Gastrocnemius medialis (tissue), 4 donors: ENCODE measurements around the gene CCDC86. TPM values are rescaled to one million over a fixed set of nuclear protein-coding genes. Genes with fewer than 3 reads are reported as not detected.

Experiments
- ATAC-seq, 2 donors: fragments of 150-250 bp; one replicate each; pipeline ENCODE4 v1.9.1; 2016
- DNase-seq, 2 donors: peaks; one replicate each; pipeline ENCODE4 v3.0.0-alpha.2; 2019
- H3K27ac ChIP-seq, 4 donors: fragments of 200-600 bp; sonication (generic); 1 replicate in 1 of 4; 2 replicates in 3 of 4; pipeline ENCODE4 v1.5.1; 2016 to 2018; ENCODE audit warnings: mild to moderate bottlenecking in 2 of 4, moderate library complexity in 1 of 4
- H3K27me3 ChIP-seq, 3 donors: fragments of 200-600 bp; sonication (generic) in 2 of 3; 1 replicate in 1 of 3; 2 replicates in 2 of 3; pipeline versions ENCODE4 v1.5.1 to v1.6.0; 2016 to 2019; ENCODE audit warnings: mild to moderate bottlenecking in 1 of 3, moderate library complexity in 1 of 3
- H3K36me3 ChIP-seq, 2 donors: fragments of 200-600 bp; sonication (generic) in 1 of 2; one replicate each; pipeline ENCODE4 v1.5.1; 2017 to 2018
- H3K4me1 ChIP-seq, 2 donors: fragments of 200-600 bp; sonication (generic) in 1 of 2; one replicate each; pipeline ENCODE4 v1.5.1; 2016 to 2017; ENCODE audit warnings: mild to moderate bottlenecking in 2 of 2
- H3K4me3 ChIP-seq, 4 donors: fragments of 200-600 bp; sonication (generic) in 3 of 4; 1 replicate in 1 of 4; 2 replicates in 3 of 4; pipeline ENCODE4 v1.5.1; 2016 to 2019; ENCODE audit warnings: mild to moderate bottlenecking in 2 of 4
- H3K9me3 ChIP-seq, 3 donors: fragments of 200-600 bp; sonication (generic) in 2 of 3; 1 replicate in 1 of 3; 2 replicates in 2 of 3; pipeline ENCODE4 v1.5.1; 2016 to 2019
- POLR2A ChIP-seq, 2 donors: fragments of 450-650 bp; IDR thresholded peaks; one replicate each; pipeline ENCODE4 v1.6.1; 2017; ENCODE audit warnings: antibody characterized with exemption in 2 of 2, mild to moderate bottlenecking in 2 of 2, moderate library complexity in 2 of 2
- in situ Hi-C, 4 donors: fragments of 200-750 bp; cut with MboI; loops; one replicate each; pipeline versions ENCODE4 v1.15.0 to v1.8.0; 2017; ENCODE audit warnings: low sequenced_read_pairs in 4 of 4
- intact Hi-C: fragments of 100-400 bp; cut with DNase I; formaldehyde crosslinking; loops from one replicate; pipeline ENCODE4 v1.15.1; 2023; ENCODE audit warnings: low total_unique reads
- total RNA-seq, 4 donors: library from RNA; depleted of rRNA; stranded (reverse); fragments of >200 nt; gene quantifications; one replicate each; pipeline versions ENCODE4 v1.1.0 to v1.2.3, GENCODE V29; 2016
- TF ChIP-seq, protein P1 (sequence below), 5 experiments: fragments of 450-650 bp in 3 of 5; fragments of 200-600 bp in 2 of 5; sonication (generic) in 2 of 5; IDR thresholded peaks in 4 of 5; conservative IDR thresholded peaks in 1 of 5; 1 replicate in 4 of 5; 2 replicates in 1 of 5; pipeline ENCODE4 v1.5.1; 2016 to 2019; ENCODE audit warnings: antibody characterized with exemption in 5 of 5, mild to moderate bottlenecking in 3 of 5, moderate library complexity in 3 of 5

The CCDC86 gene
- total RNA-seq, 4 donors from 2014 or later = 23.8 to 36.2 (median 33.2) TPM

DNA sequence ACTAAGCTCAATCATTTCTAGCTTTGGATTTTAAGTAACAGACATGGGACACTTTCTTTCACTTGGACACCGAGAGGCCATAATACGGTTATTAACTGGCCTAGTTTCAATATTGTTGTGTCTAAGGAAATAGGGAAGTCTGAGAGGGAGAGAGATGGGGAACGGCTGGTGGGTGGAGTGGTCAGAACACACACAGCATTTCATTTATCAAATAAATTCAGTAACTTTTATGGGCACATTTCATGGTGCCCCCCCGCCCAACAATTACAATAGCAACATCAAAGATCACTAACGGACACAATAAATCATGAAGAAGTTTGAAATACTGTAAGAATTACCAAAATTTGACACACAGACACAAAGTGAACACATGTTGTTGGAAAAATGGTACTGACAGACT is 53.8 kb downstream of the CCDC86 start:
- no peak for DNase-seq
- H3K36me3 ChIP-seq = peaks cover 4 to 90% of the 10 kb centered on the region in 2 donors
- no peak overlapping the region for H3K27ac ChIP-seq
- no peaks in the 10 kb centered on the region for H3K27me3 ChIP-seq
- in situ Hi-C loops (loop anchor here in 3 of 4 donors (5.0 kb wide), 2 partner anchors 58 to 63 kb away; no protein-coding TSS in a partner anchor), intact Hi-C loops (no loop called here)
- TF ChIP-seq, protein P1, sequence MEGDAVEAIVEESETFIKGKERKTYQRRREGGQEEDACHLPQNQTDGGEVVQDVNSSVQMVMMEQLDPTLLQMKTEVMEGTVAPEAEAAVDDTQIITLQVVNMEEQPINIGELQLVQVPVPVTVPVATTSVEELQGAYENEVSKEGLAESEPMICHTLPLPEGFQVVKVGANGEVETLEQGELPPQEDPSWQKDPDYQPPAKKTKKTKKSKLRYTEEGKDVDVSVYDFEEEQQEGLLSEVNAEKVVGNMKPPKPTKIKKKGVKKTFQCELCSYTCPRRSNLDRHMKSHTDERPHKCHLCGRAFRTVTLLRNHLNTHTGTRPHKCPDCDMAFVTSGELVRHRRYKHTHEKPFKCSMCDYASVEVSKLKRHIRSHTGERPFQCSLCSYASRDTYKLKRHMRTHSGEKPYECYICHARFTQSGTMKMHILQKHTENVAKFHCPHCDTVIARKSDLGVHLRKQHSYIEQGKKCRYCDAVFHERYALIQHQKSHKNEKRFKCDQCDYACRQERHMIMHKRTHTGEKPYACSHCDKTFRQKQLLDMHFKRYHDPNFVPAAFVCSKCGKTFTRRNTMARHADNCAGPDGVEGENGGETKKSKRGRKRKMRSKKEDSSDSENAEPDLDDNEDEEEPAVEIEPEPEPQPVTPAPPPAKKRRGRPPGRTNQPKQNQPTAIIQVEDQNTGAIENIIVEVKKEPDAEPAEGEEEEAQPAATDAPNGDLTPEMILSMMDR (IDR thresholded peaks at IDR 0.05 in 4 of 5, conservative IDR thresholded peaks at IDR 0.05 in 1 of 5) = no peak
- no peak for TF ChIP-seq POLR2A (IDR thresholded peaks at IDR 0.05)
- no peak for ATAC-seq
- H3K4me1 ChIP-seq = peaks cover 0 to 1% of the 10 kb centered on the region in 2 donors
- H3K9me3 ChIP-seq = no peaks in the 10 kb centered on the region
- H3K4me3 ChIP-seq = no peak overlapping the region

DNA sequence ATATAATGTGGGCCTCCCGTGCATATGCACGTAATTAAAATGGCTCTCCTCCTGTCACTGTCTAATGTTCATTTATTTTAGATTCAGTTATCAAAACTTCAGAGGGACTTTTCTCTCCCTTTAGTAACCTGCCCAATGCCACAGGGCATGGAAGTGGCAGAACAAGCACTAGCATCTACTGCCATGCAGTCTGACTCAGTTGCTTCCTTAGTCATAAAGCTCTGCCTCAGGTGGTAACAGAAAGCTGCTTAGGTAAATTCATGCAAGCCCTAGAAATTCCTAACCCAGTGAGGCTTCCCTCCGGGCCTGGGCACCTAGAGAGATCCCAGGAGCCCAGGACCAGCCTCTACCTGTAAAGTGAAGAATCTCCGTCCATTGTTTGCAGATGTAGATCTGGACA is 55.6 kb downstream of the CCDC86 start:
- no peaks in the 10 kb centered on the region for H3K27me3 ChIP-seq
- H3K4me1 ChIP-seq = peaks cover 0 to 5% of the 10 kb centered on the region in 2 donors
- DNase-seq (no peak), ATAC-seq (no peak)
- H3K9me3 ChIP-seq = no peaks in the 10 kb centered on the region
- no peak overlapping the region for H3K27ac ChIP-seq
- no peak overlapping the region for H3K4me3 ChIP-seq
- TF ChIP-seq, protein P1 (IDR thresholded peaks at IDR 0.05 in 4 of 5, conservative IDR thresholded peaks at IDR 0.05 in 1 of 5) = no peak
- no peak for TF ChIP-seq POLR2A (IDR thresholded peaks at IDR 0.05)
- in situ Hi-C loops (loop anchor here in 3 of 4 donors (5.0 kb wide), 2 partner anchors 60 to 65 kb away; no protein-coding TSS in a partner anchor), intact Hi-C loops (no loop called here)
- peaks cover 4 to 98% of the 10 kb centered on the region in 2 donors for H3K36me3 ChIP-seq

DNA sequence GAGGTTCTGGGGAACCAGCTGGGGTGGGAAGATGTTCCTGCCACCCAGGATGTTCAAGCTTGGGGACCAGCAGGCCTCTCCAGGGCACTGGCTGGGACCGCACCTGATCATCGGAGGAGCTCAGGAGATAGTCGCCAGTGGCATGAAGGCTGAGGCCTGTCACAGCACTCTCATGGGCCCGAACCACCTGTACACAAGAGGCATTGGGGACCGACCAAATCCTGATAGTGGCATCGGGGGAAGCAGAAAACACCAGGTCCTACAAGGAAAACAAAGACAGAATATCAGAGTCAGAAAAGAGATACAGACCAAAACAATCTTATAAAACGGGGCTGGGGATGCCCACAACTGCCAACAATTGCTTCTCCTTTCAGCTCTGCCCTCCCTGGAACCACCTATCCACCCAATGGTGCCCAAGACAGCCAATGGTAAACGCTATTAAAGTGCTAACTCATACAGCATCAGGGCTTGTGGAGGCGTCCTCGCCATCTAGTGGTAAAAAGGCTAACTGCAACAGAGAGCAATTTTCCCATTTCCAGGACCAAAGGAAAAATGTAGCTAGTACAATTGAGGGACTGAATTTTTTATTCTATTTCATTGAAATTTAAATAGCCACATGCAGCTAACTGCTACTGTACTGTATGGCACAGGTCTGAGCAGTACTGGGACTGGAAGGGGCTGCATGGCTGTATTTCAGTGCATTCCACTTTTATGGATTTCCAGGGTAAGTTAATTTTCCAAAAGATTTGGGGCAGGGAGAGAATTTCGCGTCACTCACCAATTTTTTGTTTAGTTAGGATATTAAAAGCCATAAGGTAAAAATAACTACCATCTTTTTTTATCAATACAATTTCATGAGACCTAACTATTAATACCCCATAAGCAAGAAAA is 57.4 kb downstream of the CCDC86 start:
- no peaks in the 10 kb centered on the region for H3K27me3 ChIP-seq
- H3K4me1 ChIP-seq = peaks cover under 1 to 10% of the 10 kb centered on the region in 2 donors
- intact Hi-C loops = loop anchor here (1.0 kb wide), 1 partner anchor 68 kb away; no protein-coding TSS in a partner anchor
- peak in 1 of 2 donors; percentile 49 for DNase-seq
- in situ Hi-C loops = loop anchor here in 3 of 4 donors (5.0 kb wide), 2 partner anchors 62 to 67 kb away; no protein-coding TSS in a partner anchor
- H3K9me3 ChIP-seq = no peaks in the 10 kb centered on the region
- no peak overlapping the region for H3K4me3 ChIP-seq
- H3K36me3 ChIP-seq = peaks cover 4 to 89% of the 10 kb centered on the region in 2 donors
- ATAC-seq = peak; percentile 78 to 96
- H3K27ac ChIP-seq = peak overlapping the region; percentile 0 to 59 (median 52)
- TF ChIP-seq, protein P1 (IDR thresholded peaks at IDR 0.05 in 4 of 5, conservative IDR thresholded peaks at IDR 0.05 in 1 of 5) = peak; percentile 82 to 97 (median 92)
- no peak for TF ChIP-seq POLR2A (IDR thresholded peaks at IDR 0.05)

DNA sequence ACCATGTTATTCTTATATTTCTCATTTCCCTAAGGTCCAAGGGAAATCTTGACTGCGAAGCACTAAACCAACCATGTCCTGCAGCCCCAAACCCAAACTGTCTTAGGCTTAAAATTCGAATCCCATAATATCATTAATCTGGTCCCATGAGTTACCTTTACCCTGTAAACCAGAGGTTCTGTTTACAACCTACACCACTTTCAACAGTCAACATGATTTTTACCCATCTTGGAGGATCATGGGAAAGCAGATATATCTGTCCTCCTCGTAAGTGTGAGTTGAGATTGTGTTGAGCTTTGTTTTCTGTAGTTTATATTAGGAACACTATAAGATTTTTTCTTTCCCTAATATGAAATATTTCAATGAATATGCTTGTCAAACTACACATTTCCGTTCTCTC is 58.1 kb downstream of the CCDC86 start:
- in situ Hi-C loops (loop anchor here in 3 of 4 donors (5.0 to 25.0 kb wide), 3 partner anchors 63 to 262 kb away; partner anchors contain the start of gene VPS37C (in 1 of the 3)), intact Hi-C loops (loop anchor here (1.0 kb wide), 1 partner anchor 69 kb away; no protein-coding TSS in a partner anchor)
- DNase-seq (no peak), ATAC-seq (no peak)
- Histone ChIP-seq H3K9me3 (no peaks in the 10 kb centered on the region), H3K4me3 (no peak overlapping the region), H3K36me3 (peaks cover 4 to 82% of the 10 kb centered on the region in 2 donors), H3K4me1 (peaks cover 8 to 16% of the 10 kb centered on the region in 2 donors), H3K27ac (peak overlapping the region in 1 of 4 donors; percentile 23), H3K27me3 (no peaks in the 10 kb centered on the region)
- TF ChIP-seq POLR2A (IDR thresholded peaks at IDR 0.05) = no peak
- TF ChIP-seq, protein P1 (IDR thresholded peaks at IDR 0.05 in 4 of 5, conservative IDR thresholded peaks at IDR 0.05 in 1 of 5) = no peak

Other genes with a start within 250 kb of the CCDC86 start
- under 1 TPM in 2 of 4 donors, not detected in 2; 0.36 to 0.44 TPM for gene MS4A8, start 142.5 kb upstream of the CCDC86 start, total RNA-seq
- gene MS4A18, start 117.4 kb upstream of the CCDC86 start, total RNA-seq = not detected
- not detected for gene MS4A15, start 85.2 kb upstream of the CCDC86 start, total RNA-seq
- not detected for gene MS4A10, start 56.8 kb upstream of the CCDC86 start, total RNA-seq
- gene PTGDR2, start 13.8 kb downstream of the CCDC86 start, total RNA-seq = 1 to 10 TPM in 2 of 4 donors, under 1 TPM in 2; 0.40 to 4.3 (median 1.3) TPM
- gene ZP1, start 25.4 kb downstream of the CCDC86 start, total RNA-seq = not detected
- gene PRPF19, start 64.5 kb downstream of the CCDC86 start, total RNA-seq = 10 to 100 TPM; 55.5 to 75.6 (median 71.9) TPM
- gene TMEM109, start 72.0 kb downstream of the CCDC86 start, total RNA-seq = 100 to 1,000 TPM in 2 of 4 donors, 10 to 100 TPM in 2; 56.5 to 105 (median 82.6) TPM
- 1 to 10 TPM; 2.5 to 3.7 (median 3.1) TPM for gene TMEM132A, start 82.3 kb downstream of the CCDC86 start, total RNA-seq
- gene SLC15A3, start 110.1 kb downstream of the CCDC86 start, total RNA-seq = 1 to 10 TPM; 2.8 to 6.9 (median 6.0) TPM
- gene CD6, start 129.6 kb downstream of the CCDC86 start, total RNA-seq = under 1 TPM in 2 of 4 donors, not detected in 2; 0.16 to 0.25 TPM